Neural cell (in vitro differentiated cells): Measurements from ENCODE around the gene EPHA4. TPM values are rescaled to one million over a fixed set of nuclear protein-coding genes. Genes with fewer than 3 reads are reported as not detected.

Source experiments
- H2AFZ ChIP-seq: fragments of 200-600, 300-800 bp; sonication (generic), shearing (Covaris generic); 2 replicates; pipeline ENCODE4 v1.6.0; 2014; ENCODE audit warnings: low read depth, mild to moderate bottlenecking, antibody characterized with exemption, low read length, moderate library complexity
- H3F3A ChIP-seq: fragments of 200-600 bp; shearing (Covaris generic); 2 replicates; pipeline ENCODE4 v1.6.1; 2016; ENCODE audit warnings: mild to moderate bottlenecking, moderate library complexity, mixed read lengths, antibody characterized with exemption, low read length; ENCODE audit not compliant: insufficient read depth, poor library complexity, severe bottlenecking
- H3K27ac ChIP-seq: fragments of 200-600, 300-800 bp; sonication (generic), shearing (Covaris generic); 2 replicates; pipeline ENCODE4 v1.5.1; 2014; ENCODE audit warnings: mild to moderate bottlenecking, low read length, moderate library complexity
- H3K27me3 ChIP-seq: fragments of 300-800, 200-600 bp; sonication (generic), shearing (Covaris generic); 2 replicates; pipeline ENCODE4 v1.6.0; 2014; ENCODE audit warnings: mild to moderate bottlenecking, low read depth, low read length, moderate library complexity; ENCODE audit not compliant: insufficient read depth
- H3K36me3 ChIP-seq: fragments of 300-800, 200-600 bp; sonication (generic), shearing (Covaris generic); 2 replicates; pipeline ENCODE4 v1.5.1; 2014; ENCODE audit warnings: mild to moderate bottlenecking, antibody characterized with exemption, low read length, moderate library complexity; ENCODE audit not compliant: insufficient read depth
- H3K4me2 ChIP-seq: fragments of 300-800, 200-600 bp; sonication (generic), shearing (Covaris generic); 2 replicates; pipeline ENCODE4 v1.6.0; 2014; ENCODE audit warnings: mild to moderate bottlenecking, low read length
- H3K4me3 ChIP-seq: fragments of 300-800, 200-600 bp; sonication (generic), shearing (Covaris generic); 2 replicates; pipeline ENCODE4 v1.5.1; 2014; ENCODE audit warnings: mild to moderate bottlenecking, low read length, moderate library complexity
- H3K79me2 ChIP-seq: fragments of 200-600 bp; shearing (Covaris generic); replicated peaks from 2 replicates; pipeline ENCODE4 v1.6.0; 2014; ENCODE audit warnings: mild to moderate bottlenecking, low read length, moderate library complexity; ENCODE audit not compliant: insufficient read depth
- H3K9ac ChIP-seq: fragments of 300-800, 200-600 bp; sonication (generic), shearing (Covaris generic); 2 replicates; pipeline ENCODE4 v1.6.1; 2016; ENCODE audit warnings: mild to moderate bottlenecking, low read length, mixed read lengths
- H3K9me2 ChIP-seq: fragments of 200-600 bp; shearing (Covaris generic); 2 replicates; pipeline ENCODE4 v1.6.1; 2016; ENCODE audit warnings: mild to moderate bottlenecking, low read length, mixed read lengths; ENCODE audit not compliant: insufficient read depth
- H3K9me3 ChIP-seq: fragments of 200-600, 300-800 bp; sonication (generic), shearing (Covaris generic); 2 replicates; pipeline ENCODE4 v1.6.1; 2016; ENCODE audit warnings: mild to moderate bottlenecking, mixed run types, low read length, moderate library complexity, mixed read lengths
- H4K20me1 ChIP-seq: fragments of 200-600 bp; shearing (Covaris generic); 2 replicates; pipeline ENCODE4 v1.6.1; 2016; ENCODE audit warnings: mild to moderate bottlenecking, mixed run types; ENCODE audit not compliant: insufficient read depth
- CTCF ChIP-seq: fragments of 450-650 bp; IDR thresholded peaks from 2 replicates; pipeline ENCODE4 v1.5.1; 2014; ENCODE audit warnings: antibody characterized with exemption, mild to moderate bottlenecking, moderate library complexity; ENCODE audit not compliant: poor library complexity, severe bottlenecking
- EP300 ChIP-seq: fragments of 450-650 bp; conservative IDR thresholded peaks from 2 replicates; pipeline ENCODE4 v1.6.1; 2014; ENCODE audit warnings: antibody characterized with exemption, mild to moderate bottlenecking, moderate library complexity; ENCODE audit not compliant: poor library complexity, severe bottlenecking
- EZH2 ChIP-seq: fragments of 200-600, 300-800 bp; shearing (Covaris generic), sonication (generic); IDR thresholded peaks from 2 replicates; pipeline ENCODE4 v1.6.1; 2014; ENCODE audit warnings: antibody characterized with exemption, low read length, borderline replicate concordance, mild to moderate bottlenecking; ENCODE audit not compliant: insufficient read depth, poor library complexity, severe bottlenecking
- MXI1 ChIP-seq: fragments of 450-650 bp; conservative IDR thresholded peaks from 2 replicates; pipeline ENCODE4 v1.6.1; 2014; ENCODE audit warnings: antibody characterized with exemption, mild to moderate bottlenecking; ENCODE audit not compliant: poor library complexity, severe bottlenecking
- RAD21 ChIP-seq: fragments of 450-650 bp; conservative IDR thresholded peaks from 2 replicates; pipeline ENCODE4 v1.6.1; 2014; ENCODE audit warnings: antibody characterized with exemption, mild to moderate bottlenecking, moderate library complexity
- REST ChIP-seq: IDR thresholded peaks from 2 replicates; pipeline ENCODE4 v1.6.1; 2012; ENCODE audit warnings: borderline replicate concordance
- SMC3 ChIP-seq: fragments of 450-650 bp; conservative IDR thresholded peaks from 2 replicates; pipeline ENCODE4 v1.6.1; 2014; ENCODE audit warnings: antibody characterized with exemption, mild to moderate bottlenecking, moderate library complexity; ENCODE audit not compliant: poor library complexity
- polyA plus RNA-seq: library from polyadenylated mRNA; depleted of rRNA; stranded (reverse); fragments of >200 nt; gene quantifications from 2 replicates; pipeline ENCODE4 v1.2.3, GENCODE V29; 2014

Gene EPHA4
- polyA plus RNA-seq, 1 donor from 2014 or later = 71.1 TPM

GRCh38 chr2:221449406-221449805, 122.7 kb downstream of the EPHA4 start:
- no peaks in the 10 kb centered on the region for H4K20me1 ChIP-seq

GRCh38 chr2:221448844-221449390, 123.2 kb downstream of the EPHA4 start:
- Histone ChIP-seq H3K9me2 (no peaks in the 10 kb centered on the region), H3K27me3 (no peaks in the 10 kb centered on the region), H3K27ac (no peak overlapping the region), H3K79me2 (no peaks in the 10 kb centered on the region), H4K20me1 (no peaks in the 10 kb centered on the region), H3K9me3 (no peaks in the 10 kb centered on the region), H2AFZ (no peak overlapping the region), H3K36me3 (no peaks in the 10 kb centered on the region), H3K9ac (no peak overlapping the region), H3F3A (peaks cover 5% of the 10 kb centered on the region), H3K4me3 (no peak overlapping the region), H3K4me2 (no peak overlapping the region)
- TF ChIP-seq EZH2 = no peak
- no peak for TF ChIP-seq EP300
- TF ChIP-seq RAD21 = no peak
- no peak for TF ChIP-seq CTCF

More at GRCh38 chr2:221449406-221449805, 122.7 kb downstream of the EPHA4 start:
- Histone ChIP-seq H2AFZ (no peak overlapping the region), H3K9me3 (no peaks in the 10 kb centered on the region), H3K9me2 (no peaks in the 10 kb centered on the region), H3K27me3 (no peaks in the 10 kb centered on the region), H3K4me2 (no peak overlapping the region), H3K79me2 (no peaks in the 10 kb centered on the region), H3F3A (peaks cover 5% of the 10 kb centered on the region), H3K36me3 (no peaks in the 10 kb centered on the region), H3K9ac (no peak overlapping the region), H3K27ac (no peak overlapping the region), H3K4me3 (no peak overlapping the region)
- TF ChIP-seq CTCF = no peak
- no peak for TF ChIP-seq RAD21
- TF ChIP-seq EP300 = no peak
- TF ChIP-seq REST = no peak
- no peak for TF ChIP-seq MXI1
- no peak for TF ChIP-seq SMC3
